ENCODE results near the gene RBBP8.
A peak's percentile ranks its signal among the peaks of the same experiment; 100 is the strongest.
"Not testable (repeated sequence)": the region's sequence is repeated elsewhere in the genome, so short reads cannot be mapped to it uniquely, and the experiment has no call there.

The RBBP8 gene

GRCh38 chr18:22933206-22933965, at the start of gene RBBP8:
Gene RBBP8 (plus strand): TSS chr18:22933328. CDS start chr18:22936852, 3,524 bp downstream.
- Histone ChIP-seq H3K4me1 (peaks cover 18 to 40% (median 31%) of the 10 kb centered on the region in 10 experiments), H4K20me1 (peaks cover 0 to 17% (median 0%) of the 10 kb centered on the region in 11 experiments; a peak in 4 of 22 replicates), H3K4me2 (peak within 1 kb of the TSS; percentile 77 to 94 (median 86)), H3K27me3 (no peaks in the 10 kb centered on the region), H3K36me3 (peaks cover 7 to 24% (median 19%) of the 10 kb centered on the region in 11 experiments; a peak in 21 of 22 replicates), H3K4me3 (peak within 1 kb of the TSS; percentile 62 to 88 (median 79)), H3K9me3 (replicated peaks in 1 of 11) (no peaks in the 10 kb centered on the region), H3K27ac (peak within 1 kb of the TSS; percentile 80 to 96 (median 94)), H3K9ac (peak within 1 kb of the TSS; percentile 83 to 97 (median 94))
- peak in 1 of 11 experiments; percentile 11; a peak in 2 of 22 replicates for TF ChIP-seq Cebpa-rat (IDR thresholded peaks at IDR 0.05)

DNA sequence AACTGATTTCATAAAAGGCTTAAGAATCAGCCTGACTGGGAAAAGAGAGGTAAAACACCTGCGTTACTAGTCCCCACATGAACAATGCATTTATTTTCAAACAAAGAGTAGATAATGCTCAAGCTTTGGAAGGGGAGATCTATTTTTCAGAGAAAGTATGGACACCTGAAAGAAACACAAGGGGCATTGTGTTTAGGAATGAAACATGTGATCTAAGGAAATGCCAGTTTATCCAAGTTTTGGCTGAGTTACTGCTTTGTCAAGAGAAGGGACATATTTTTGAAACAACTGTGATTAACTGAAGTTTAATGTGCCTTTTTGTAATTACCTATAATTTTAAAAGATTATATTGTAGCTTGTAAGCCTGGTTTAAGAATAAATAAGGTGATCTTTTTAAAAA, 49.3 kb upstream of the RBBP8 start:
- H3K4me3 ChIP-seq: no peak overlapping the region
- no peak overlapping the region for H3K4me2 ChIP-seq
- no peaks in the 10 kb centered on the region for H3K27me3 ChIP-seq
- no peak for TF ChIP-seq Cebpa-rat (IDR thresholded peaks at IDR 0.05)
- peaks cover 0 to 8% (median 0%) of the 10 kb centered on the region in 11 experiments; a peak in 1 of 22 replicates for H3K9me3 ChIP-seq (replicated peaks in 1 of 11)
- H3K4me1 ChIP-seq: no peaks in the 10 kb centered on the region
- no peaks in the 10 kb centered on the region for H3K36me3 ChIP-seq
- H4K20me1 ChIP-seq: no peaks in the 10 kb centered on the region
- H3K27ac ChIP-seq: no peak overlapping the region
- H3K9ac ChIP-seq: no peak overlapping the region

DNA sequence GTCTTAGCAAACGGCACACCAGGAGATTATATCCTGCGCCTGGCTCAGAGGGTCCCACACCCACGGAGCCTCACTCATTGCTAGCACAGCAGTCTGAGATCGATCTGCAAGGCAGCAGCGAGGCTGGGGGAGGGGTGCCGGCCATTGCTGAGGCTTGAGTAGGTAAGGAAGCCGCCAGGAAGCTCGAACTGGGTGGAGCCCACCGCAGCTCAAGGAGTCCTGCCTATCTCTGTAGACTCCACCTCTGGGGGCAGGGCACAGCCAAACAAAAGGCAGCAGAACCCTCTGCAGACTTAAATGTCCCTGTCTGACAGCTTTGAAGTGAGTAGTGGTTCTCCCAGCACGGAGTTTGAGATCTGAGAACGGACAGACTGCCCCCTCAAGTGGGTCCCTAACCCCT, 47.4 kb upstream of the RBBP8 start:
- H3K9me3 ChIP-seq (replicated peaks in 1 of 11); H3K4me3 ChIP-seq; H4K20me1 ChIP-seq; H3K36me3 ChIP-seq; H3K27ac ChIP-seq; H3K4me1 ChIP-seq; H3K27me3 ChIP-seq; H3K4me2 ChIP-seq; H3K9ac ChIP-seq: not testable (repeated sequence)

- Histone ChIP-seq H3K4me3 (no peak overlapping the region), H3K27me3 (no peaks in the 10 kb centered on the region)
- TF ChIP-seq Cebpa-rat (IDR thresholded peaks at IDR 0.05): no peak
Observed at GRCh38 chr18:22899421-22899820, 33.7 kb upstream of the RBBP8 start.

GRCh38 chr18:22900558-22901238, 32.4 kb upstream of the RBBP8 start:
- Histone ChIP-seq H3K27ac (no peak overlapping the region), H3K36me3 (peaks cover 0 to 3% (median 0%) of the 10 kb centered on the region in 11 experiments; a peak in 1 of 22 replicates), H3K4me1 (no peaks in the 10 kb centered on the region), H4K20me1 (no peaks in the 10 kb centered on the region), H3K9me3 (replicated peaks in 1 of 11) (peaks cover 8 to 15% (median 11%) of the 10 kb centered on the region in 11 experiments), H3K27me3 (no peaks in the 10 kb centered on the region), H3K4me3 (no peak overlapping the region), H3K4me2 (no peak overlapping the region), H3K9ac (no peak overlapping the region)
- no peak for TF ChIP-seq Cebpa-rat (IDR thresholded peaks at IDR 0.05)

More at GRCh38 chr18:22899421-22899820, 33.7 kb upstream of the RBBP8 start:
- Histone ChIP-seq H3K9me3 (replicated peaks in 1 of 11) (peaks cover 8 to 15% (median 11%) of the 10 kb centered on the region in 11 experiments), H3K27ac (no peak overlapping the region), H4K20me1 (no peaks in the 10 kb centered on the region), H3K4me2 (no peak overlapping the region), H3K9ac (no peak overlapping the region), H3K4me1 (no peaks in the 10 kb centered on the region), H3K36me3 (peaks cover 0 to 3% (median 0%) of the 10 kb centered on the region in 11 experiments; a peak in 1 of 22 replicates)

- H3K27me3 ChIP-seq: no peaks in the 10 kb centered on the region
- peaks cover 8 to 15% (median 11%) of the 10 kb centered on the region in 11 experiments for H3K9me3 ChIP-seq (replicated peaks in 1 of 11)
- H3K36me3 ChIP-seq: peaks cover 0 to 3% (median 0%) of the 10 kb centered on the region in 11 experiments; a peak in 1 of 22 replicates
- no peak for TF ChIP-seq Cebpa-rat (IDR thresholded peaks at IDR 0.05)
- no peak overlapping the region for H3K9ac ChIP-seq
- no peak overlapping the region for H3K4me3 ChIP-seq
- H3K4me2 ChIP-seq: no peak overlapping the region
- no peaks in the 10 kb centered on the region for H4K20me1 ChIP-seq
- no peaks in the 10 kb centered on the region for H3K4me1 ChIP-seq
- no peak overlapping the region for H3K27ac ChIP-seq
Observed at GRCh38 chr18:22902093-22902492, 31.0 kb upstream of the RBBP8 start.

GRCh38 chr18:22903248-22903647, 29.9 kb upstream of the RBBP8 start:
- not testable (repeated sequence) for H3K27ac ChIP-seq, H3K4me1 ChIP-seq, H4K20me1 ChIP-seq, H3K36me3 ChIP-seq, H3K4me2 ChIP-seq, H3K27me3 ChIP-seq, H3K4me3 ChIP-seq, H3K9ac ChIP-seq
- peaks cover 8 to 15% (median 11%) of the 10 kb centered on the region in 11 experiments for H3K9me3 ChIP-seq (replicated peaks in 1 of 11)

- Histone ChIP-seq H3K4me2 (no peak overlapping the region), H3K9me3 (replicated peaks in 1 of 11) (no peaks in the 10 kb centered on the region), H3K4me1 (no peaks in the 10 kb centered on the region), H3K9ac (no peak overlapping the region), H3K27me3 (no peaks in the 10 kb centered on the region), H4K20me1 (no peaks in the 10 kb centered on the region), H3K27ac (no peak overlapping the region), H3K4me3 (no peak overlapping the region), H3K36me3 (no peaks in the 10 kb centered on the region)
- 0 out of 22 replicates have a peak, but pooled peaks of 1 of the 11 experiments have one; percentile 38 for TF ChIP-seq Cebpa-rat (IDR thresholded peaks at IDR 0.05)
Observed at GRCh38 chr18:22912149-22912548, 21.0 kb upstream of the RBBP8 start.

DNA sequence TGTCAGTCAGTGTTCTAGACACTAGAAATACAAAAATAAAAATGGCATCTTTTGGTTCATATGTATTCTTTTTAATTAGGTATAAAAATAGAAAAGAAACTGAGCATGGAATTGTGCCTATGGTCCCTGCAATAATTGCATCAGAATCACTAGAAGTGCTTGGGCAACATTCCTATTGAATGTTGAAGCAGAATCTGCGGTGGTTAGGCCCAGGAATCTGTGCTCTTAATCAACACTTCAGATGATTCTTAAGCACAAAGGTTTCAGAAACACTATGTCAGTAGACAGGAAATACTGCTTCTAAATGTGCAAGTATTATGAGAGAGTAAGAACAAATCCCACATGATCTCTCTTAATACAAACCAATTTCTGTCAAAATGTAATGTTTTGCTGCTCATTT, 20.3 kb upstream of the RBBP8 start:
- no peaks in the 10 kb centered on the region for H3K27me3 ChIP-seq
- no peaks in the 10 kb centered on the region for H3K36me3 ChIP-seq
- TF ChIP-seq Cebpa-rat (IDR thresholded peaks at IDR 0.05): no peak
- no peak overlapping the region for H3K4me3 ChIP-seq
- H3K9ac ChIP-seq: no peak overlapping the region
- H3K4me2 ChIP-seq: no peak overlapping the region
- H3K9me3 ChIP-seq (replicated peaks in 1 of 11): no peaks in the 10 kb centered on the region
- H3K27ac ChIP-seq: no peak overlapping the region
- H3K4me1 ChIP-seq: no peaks in the 10 kb centered on the region
- H4K20me1 ChIP-seq: no peaks in the 10 kb centered on the region

All from BLaER1 treated with 17β-estradiol and CSF1 and Interleukin-3, amounts not matched to agents 10 nM and 100 nM (cell line).